ENCODE measurements around the gene PCDH18. TPM values are rescaled to one million over a fixed set of nuclear protein-coding genes. Genes with fewer than 3 reads are reported as not detected.

The PCDH18 gene
- polyA plus RNA-seq, 1 donor (not counting 4 experiments of a cell fraction or from before 2014, with no cell fraction given): 0.08 TPM

GRCh38 chr4:137476345-137476744 lies 55.9 kb downstream of the PCDH18 start:
- no peak for DNase-seq (ENCODE audit: low read depth, low spot score)
- Histone ChIP-seq H3K9me1 (ENCODE audit: control insufficient read depth, extremely low read depth, insufficient read depth, low read length) (no peaks in the 10 kb centered on the region), H3K27ac (ENCODE audit: control insufficient read depth, insufficient read depth, low read length) (no peak overlapping the region), H3K4me2 (ENCODE audit: control insufficient read depth, extremely low read depth, insufficient read depth, low read depth, low read length) (no peak overlapping the region), H3K9me3 (ENCODE audit: control insufficient read depth, low read depth, low read length) (no peaks in the 10 kb centered on the region), H3K4me1 (ENCODE audit: control insufficient read depth, extremely low read depth, insufficient read depth, low read length) (no peaks in the 10 kb centered on the region), H3K27me3 (ENCODE audit: control insufficient read depth, extremely low read depth, insufficient read depth, low read length) (no peaks in the 10 kb centered on the region), H2AFZ (ENCODE audit: control insufficient read depth, low read length) (no peak overlapping the region), H4K20me1 (ENCODE audit: control insufficient read depth, extremely low read depth, insufficient read depth, low read length) (no peaks in the 10 kb centered on the region), H3K4me3 (ENCODE audit: control insufficient read depth in 2 of 3, extremely low read depth in 1 of 3, insufficient read depth in 2 of 3, low read depth in 1 of 3, low read length in 3 of 3) (no peak overlapping the region), H3K36me3 (ENCODE audit: control insufficient read depth in 2 of 2, extremely low read depth in 1 of 2, insufficient read depth in 2 of 2, low read length in 2 of 2) (no peaks in the 10 kb centered on the region), H3K9ac (ENCODE audit: control insufficient read depth, extremely low read depth, insufficient read depth, low read length) (no peak overlapping the region), H3K79me2 (ENCODE audit: control insufficient read depth, insufficient read depth, low read length) (no peaks in the 10 kb centered on the region)
- no peak for FAIRE-seq
- dilution Hi-C loops (cut with MboI; ENCODE audit: extremely low pct_ligation_motif_present, low sequenced_read_pairs): no loop called here
- TF ChIP-seq EZH2 (IDR thresholded peaks at IDR 0.05; ENCODE audit: low read length): no peak
- TF ChIP-seq, protein P1, sequence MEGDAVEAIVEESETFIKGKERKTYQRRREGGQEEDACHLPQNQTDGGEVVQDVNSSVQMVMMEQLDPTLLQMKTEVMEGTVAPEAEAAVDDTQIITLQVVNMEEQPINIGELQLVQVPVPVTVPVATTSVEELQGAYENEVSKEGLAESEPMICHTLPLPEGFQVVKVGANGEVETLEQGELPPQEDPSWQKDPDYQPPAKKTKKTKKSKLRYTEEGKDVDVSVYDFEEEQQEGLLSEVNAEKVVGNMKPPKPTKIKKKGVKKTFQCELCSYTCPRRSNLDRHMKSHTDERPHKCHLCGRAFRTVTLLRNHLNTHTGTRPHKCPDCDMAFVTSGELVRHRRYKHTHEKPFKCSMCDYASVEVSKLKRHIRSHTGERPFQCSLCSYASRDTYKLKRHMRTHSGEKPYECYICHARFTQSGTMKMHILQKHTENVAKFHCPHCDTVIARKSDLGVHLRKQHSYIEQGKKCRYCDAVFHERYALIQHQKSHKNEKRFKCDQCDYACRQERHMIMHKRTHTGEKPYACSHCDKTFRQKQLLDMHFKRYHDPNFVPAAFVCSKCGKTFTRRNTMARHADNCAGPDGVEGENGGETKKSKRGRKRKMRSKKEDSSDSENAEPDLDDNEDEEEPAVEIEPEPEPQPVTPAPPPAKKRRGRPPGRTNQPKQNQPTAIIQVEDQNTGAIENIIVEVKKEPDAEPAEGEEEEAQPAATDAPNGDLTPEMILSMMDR (optimal IDR thresholded peaks at IDR 0.05 in 1 of 3, IDR thresholded peaks at IDR 0.05 in 1 of 3, conservative IDR thresholded peaks at IDR 0.05 in 1 of 3; ENCODE audit: extremely low read depth in 1 of 3, insufficient read depth in 2 of 3, low read length in 3 of 3): no peak

- no peak for FAIRE-seq
- H3K4me3 ChIP-seq (ENCODE audit: control insufficient read depth in 2 of 3, extremely low read depth in 1 of 3, insufficient read depth in 2 of 3, low read depth in 1 of 3, low read length in 3 of 3): no peak overlapping the region
- TF ChIP-seq, protein P1 (optimal IDR thresholded peaks at IDR 0.05 in 1 of 3, IDR thresholded peaks at IDR 0.05 in 1 of 3, conservative IDR thresholded peaks at IDR 0.05 in 1 of 3; ENCODE audit: extremely low read depth in 1 of 3, insufficient read depth in 2 of 3, low read length in 3 of 3): no peak
- TF ChIP-seq EZH2 (IDR thresholded peaks at IDR 0.05; ENCODE audit: low read length): no peak
- dilution Hi-C loops (cut with MboI; ENCODE audit: extremely low pct_ligation_motif_present, low sequenced_read_pairs): no loop called here
- H3K4me1 ChIP-seq (ENCODE audit: control insufficient read depth, extremely low read depth, insufficient read depth, low read length): no peaks in the 10 kb centered on the region
- H3K9me1 ChIP-seq (ENCODE audit: control insufficient read depth, extremely low read depth, insufficient read depth, low read length): no peaks in the 10 kb centered on the region
- no peak overlapping the region for H3K4me2 ChIP-seq (ENCODE audit: control insufficient read depth, extremely low read depth, insufficient read depth, low read depth, low read length)
- no peak overlapping the region for H2AFZ ChIP-seq (ENCODE audit: control insufficient read depth, low read length)
- no peaks in the 10 kb centered on the region for H4K20me1 ChIP-seq (ENCODE audit: control insufficient read depth, extremely low read depth, insufficient read depth, low read length)
- no peaks in the 10 kb centered on the region for H3K9me3 ChIP-seq (ENCODE audit: control insufficient read depth, low read depth, low read length)
- DNase-seq (ENCODE audit: low read depth, low spot score): no peak
- no peaks in the 10 kb centered on the region for H3K27me3 ChIP-seq (ENCODE audit: control insufficient read depth, extremely low read depth, insufficient read depth, low read length)
- H3K27ac ChIP-seq (ENCODE audit: control insufficient read depth, insufficient read depth, low read length): no peak overlapping the region
- no peaks in the 10 kb centered on the region for H3K36me3 ChIP-seq (ENCODE audit: control insufficient read depth in 2 of 2, extremely low read depth in 1 of 2, insufficient read depth in 2 of 2, low read length in 2 of 2)
- H3K79me2 ChIP-seq (ENCODE audit: control insufficient read depth, insufficient read depth, low read length): no peaks in the 10 kb centered on the region
- no peak overlapping the region for H3K9ac ChIP-seq (ENCODE audit: control insufficient read depth, extremely low read depth, insufficient read depth, low read length)
These were observed 57.5 kb downstream of the PCDH18 start for GRCh38 chr4:137474711-137475301.

All from keratinocyte (primary cell).